ENCODE measurements around the gene IPMK.

The IPMK gene

DNA sequence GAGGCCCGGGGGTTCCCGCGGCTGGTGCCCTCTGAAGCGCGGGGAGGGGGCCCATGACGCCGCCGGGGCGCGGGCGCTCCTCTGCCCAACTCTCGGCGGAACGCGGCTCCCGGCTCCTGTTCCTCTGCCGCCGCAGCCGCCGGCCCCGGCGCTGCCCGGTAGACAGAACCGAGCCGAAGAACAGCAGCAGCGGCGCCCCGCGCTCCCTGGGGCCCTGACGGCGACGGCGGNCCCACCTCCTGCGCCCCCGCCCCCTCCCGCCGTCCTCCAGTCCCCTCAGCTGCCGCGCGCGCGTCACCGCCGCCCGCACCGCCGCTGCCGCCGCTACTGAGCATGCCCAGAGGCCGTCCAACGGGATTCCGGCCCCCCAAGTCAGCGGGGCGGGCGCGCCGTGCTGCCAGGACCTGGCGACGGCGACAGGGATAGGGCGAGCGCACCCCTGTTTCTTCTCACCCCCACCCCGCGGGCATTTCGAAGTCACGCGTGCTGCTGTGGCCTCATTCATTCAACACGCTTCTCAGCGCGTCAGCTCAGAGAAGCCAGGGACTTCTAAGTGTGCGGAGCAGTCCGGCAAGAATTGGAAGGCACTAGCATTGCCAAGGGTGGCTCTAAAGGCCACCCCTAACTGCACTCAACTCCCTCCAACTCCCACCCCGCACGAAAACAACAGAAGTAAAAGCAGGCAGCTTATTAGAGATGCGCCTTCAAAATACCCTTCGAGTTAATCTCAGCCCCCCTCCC is at the start of gene IPMK:
Gene IPMK, minus strand, starts transcription at position 182 of the 741 bp plus-strand sequence. CDS start 283 bp downstream, outside the sequence.
- DNase-seq, result peak; percentile 92

DNA sequence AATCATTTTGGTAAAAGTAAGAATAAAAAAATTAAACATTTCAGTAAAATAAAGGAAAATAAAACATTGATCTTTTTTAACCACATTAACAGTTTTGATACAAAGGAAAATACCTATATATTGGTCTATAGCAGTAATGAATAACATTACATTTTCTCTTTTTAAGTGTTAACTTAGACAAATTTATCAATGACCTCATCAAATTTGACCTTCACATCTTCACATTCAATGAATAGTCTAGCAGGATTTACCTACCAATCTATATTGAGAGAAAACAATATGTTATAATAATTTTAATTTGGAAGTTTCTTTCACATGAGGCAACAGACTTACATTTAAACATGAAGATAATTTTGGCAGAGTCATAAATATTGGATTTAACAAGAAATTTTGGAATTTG is 49.2 kb upstream of the IPMK start:
- DNase-seq, result no peak

DNA sequence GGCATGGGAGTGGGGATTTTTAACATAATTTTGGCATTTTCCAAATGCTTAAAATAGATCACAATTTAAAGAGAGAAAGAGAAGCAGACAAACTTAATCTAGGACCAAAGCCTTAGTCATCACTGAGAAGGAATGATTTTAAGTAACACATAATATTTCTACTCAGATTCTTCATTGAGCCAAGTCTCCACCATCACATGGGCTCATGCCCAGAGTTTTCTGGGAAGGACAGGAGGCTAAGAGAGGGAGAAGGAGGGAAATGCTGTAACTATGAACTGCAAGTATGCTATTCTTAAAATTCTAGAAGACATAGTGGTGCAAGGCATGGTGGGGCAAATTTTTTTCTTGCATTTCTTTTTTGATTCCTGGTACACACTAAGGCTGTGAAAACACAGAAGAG is 43.3 kb upstream of the IPMK start:
- DNase-seq, result no peak

DNA sequence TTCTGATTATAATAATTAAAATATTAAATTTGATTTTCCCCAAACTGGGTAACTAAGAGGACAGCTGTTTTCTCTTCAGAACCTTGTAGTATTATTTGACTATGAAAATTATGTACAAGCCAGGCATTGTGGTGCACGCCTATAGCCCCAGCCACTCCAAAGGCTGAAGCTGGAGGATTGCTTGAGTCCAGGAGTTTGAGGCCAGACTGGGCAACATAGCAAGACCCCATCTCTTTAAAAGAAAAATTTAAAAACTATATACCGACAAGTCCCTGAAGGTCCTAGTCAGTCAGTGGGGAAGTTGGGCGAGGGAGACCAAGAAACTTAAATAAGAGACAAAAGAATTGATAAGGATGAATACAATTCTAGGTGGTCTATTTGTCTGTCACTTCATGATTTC is 40.0 kb upstream of the IPMK start:
- DNase-seq, result no peak

DNA sequence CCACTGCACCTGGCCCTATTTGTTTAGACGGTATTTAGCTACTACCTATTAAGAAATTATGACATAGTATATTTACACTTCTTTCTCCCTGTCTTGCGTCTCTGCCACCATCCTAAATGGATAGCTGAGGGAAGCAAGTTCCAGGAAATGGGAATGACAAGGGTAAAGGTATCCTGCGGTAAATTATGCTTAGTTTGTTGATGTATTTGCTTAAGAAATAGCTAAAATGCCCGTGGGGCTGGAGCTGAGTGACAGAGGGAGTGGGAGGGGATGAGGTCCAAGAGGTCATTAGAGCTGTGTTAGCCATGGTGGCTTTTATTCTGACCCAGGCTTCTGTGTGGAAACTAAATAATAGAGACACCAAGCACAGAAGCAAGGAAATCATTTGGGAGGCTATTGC is 38.1 kb upstream of the IPMK start:
- DNase-seq, result peak; percentile 94

DNA sequence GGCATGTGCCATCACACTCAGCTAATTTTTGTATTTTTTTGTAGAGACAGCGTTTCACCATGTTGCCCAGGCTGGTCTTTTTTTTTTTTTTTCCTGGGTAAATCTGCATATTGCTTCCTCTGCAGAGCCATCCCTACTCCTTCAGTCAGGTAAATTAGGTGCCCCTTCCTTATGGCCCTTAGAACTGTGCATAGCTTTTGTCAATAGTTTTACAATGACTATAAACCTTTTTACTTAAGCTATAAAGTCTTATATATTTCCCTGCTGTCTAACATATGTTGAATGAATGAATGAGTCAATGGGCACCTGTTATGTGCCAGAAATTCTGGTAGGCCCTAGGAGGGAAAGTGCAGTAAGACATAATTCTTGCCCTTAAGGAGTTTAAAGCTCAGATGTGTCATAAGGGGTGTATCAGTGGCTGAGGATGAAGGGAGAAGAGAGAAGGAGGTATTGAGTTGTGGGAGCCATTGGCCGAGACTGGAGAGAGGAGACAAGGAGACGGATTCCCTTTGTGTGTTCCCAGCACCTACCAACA is 36.5 kb upstream of the IPMK start:
- no peak for DNase-seq

DNA sequence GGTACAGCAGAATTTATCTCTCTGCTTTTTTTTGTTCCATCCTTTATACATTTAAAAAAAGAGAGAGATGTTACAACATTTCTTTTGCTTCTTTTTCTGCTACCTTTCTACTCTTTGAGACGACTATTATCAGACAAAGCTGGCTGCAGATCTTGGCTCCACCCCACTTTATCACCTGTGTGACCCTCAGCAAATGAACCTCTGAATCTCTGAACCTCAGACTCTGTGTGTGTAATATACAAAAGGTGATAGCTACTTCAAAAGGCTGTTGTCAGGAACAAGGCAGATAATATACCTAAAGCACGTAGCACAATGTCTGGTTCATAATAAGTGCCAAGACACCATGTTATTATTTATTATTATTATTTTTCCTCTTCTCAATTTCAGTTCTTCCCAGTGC is 34.6 kb upstream of the IPMK start:
- DNase-seq, result no peak

DNA sequence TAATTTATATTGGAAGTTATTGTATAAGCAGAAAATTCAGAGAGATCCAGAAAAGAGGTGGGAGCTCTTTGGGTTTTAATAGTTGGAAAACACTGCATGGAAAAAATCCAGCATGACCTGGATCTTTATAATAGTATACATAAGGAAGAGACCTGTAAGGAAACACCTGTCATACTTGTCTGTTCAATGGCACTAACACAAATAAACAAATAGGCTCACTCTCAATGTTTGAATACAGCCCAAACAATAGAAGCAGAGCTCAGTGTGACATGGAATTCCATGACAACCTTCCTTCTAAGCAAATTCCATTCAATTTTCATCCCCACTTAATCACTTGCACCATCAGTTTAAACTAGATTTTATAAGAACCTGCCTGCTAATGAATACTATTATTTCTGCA is 33.0 kb upstream of the IPMK start:
- peak; percentile 2 for DNase-seq

DNA sequence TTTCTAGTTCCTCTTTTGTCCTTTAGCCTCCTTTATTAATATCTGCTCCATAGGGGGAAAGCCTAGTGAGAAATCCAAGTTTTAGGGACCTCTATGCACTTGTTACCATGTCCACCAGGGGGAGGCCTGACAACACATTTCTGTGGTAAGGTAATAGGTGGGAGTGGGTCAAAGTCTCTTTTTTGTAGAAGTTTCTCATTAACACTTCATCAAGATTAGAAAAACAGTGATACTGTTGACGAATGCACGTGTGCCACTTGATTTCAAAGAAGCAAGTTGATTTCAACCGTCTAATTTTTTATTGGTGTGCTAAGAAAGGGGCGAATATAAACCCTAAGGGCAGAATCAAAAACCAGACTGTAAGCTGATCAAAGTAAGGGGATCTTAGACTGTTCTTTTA is 31.9 kb upstream of the IPMK start:
- peak; percentile 66 for DNase-seq

DNA sequence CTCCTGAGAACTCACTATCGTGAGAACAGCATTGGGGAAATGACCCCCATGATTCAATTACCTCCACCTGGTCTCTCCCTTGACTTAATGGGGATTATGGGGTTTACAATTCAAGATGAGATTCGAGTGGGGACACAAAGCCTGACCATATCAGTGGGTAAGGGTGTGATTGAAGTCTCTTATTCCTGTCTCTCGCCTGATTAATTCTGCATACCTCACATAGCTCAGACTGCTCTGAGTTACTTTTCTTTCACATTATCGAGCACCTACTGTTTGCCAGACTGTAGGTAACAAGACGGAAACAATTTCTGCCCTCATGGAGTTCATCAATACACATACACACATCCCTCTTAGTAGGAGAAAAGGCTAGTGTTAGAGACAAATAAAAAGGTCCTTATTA is 26.3 kb upstream of the IPMK start:
- no peak for DNase-seq

DNA sequence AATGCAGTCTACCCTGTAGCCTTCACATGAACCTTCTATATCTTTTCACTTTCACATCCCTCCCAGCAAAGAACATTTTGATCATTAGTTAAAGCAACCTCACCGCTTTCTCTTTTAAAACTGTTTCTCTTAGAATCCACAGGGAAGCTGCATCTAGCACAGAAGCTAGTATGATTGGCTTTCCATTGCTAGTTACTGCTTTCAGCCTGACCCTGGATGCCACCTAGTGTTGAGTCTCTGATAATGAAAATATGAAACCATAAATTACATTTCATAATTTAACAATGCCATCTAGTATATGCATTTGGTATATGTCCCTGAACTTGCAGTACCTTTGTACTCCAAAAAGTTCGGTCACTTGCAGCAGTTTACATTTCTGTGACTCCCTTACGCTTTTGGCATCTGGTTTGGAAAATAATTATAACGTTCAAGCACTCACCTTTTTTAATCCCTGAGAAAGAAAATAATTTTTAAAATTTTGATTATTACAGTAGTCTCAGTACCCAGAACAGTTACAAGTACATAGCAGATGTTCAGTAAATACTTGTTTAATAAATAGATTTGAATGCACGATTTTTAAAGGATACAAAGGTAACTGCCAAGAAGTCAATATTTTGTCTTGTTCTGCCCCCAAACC is 24.0 kb upstream of the IPMK start:
- peak; percentile 58 for DNase-seq

DNA sequence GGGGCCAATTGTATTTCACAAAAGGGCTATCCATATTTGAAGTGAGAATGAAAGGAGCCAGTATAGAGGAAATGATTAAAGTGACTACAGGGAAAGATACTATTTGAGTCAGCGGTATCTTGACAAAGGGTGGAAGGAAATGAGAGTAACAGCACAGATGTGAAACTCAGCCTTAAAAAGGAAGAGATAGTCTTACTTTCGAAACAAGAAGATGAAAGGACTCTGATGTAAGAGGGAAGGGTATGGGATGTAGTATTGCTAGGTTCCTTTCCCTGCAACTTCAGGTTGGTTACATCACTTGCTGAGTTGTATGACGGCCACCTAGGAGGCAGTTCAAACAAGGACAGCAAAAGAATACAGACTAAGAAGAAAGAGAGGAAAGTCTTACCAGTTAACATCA is 14.9 kb upstream of the IPMK start:
- no peak for DNase-seq

DNA sequence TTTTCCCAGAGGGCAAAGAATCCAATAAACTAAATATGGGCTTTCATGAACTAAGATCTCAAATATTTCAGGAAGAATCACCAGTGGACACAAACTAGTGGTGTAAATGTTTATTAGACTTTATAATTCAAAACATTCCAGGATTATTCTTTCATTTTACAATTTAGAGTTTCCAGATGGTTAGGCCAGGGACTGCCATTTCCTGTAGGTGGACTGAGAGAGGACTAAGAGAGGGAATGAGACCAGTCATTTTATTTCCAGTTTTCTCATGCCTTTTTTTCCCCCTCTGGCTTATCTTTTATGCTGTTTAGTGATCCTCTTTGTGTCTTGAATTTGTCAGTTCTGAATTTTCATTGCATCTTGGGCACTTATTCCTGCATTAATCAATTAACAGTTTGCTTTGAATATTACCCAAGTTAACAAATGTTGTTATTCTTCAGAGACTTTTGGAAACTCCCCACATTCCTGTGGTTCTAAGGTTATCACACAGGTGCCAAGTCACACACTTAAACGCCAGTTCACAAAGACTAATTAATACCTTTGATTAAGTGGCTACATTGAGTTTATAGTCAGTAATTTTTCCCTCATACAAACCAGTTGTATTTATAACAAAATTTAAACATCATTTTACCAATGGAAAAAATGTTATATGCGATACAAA is 13.5 kb upstream of the IPMK start:
- DNase-seq, result no peak

DNA sequence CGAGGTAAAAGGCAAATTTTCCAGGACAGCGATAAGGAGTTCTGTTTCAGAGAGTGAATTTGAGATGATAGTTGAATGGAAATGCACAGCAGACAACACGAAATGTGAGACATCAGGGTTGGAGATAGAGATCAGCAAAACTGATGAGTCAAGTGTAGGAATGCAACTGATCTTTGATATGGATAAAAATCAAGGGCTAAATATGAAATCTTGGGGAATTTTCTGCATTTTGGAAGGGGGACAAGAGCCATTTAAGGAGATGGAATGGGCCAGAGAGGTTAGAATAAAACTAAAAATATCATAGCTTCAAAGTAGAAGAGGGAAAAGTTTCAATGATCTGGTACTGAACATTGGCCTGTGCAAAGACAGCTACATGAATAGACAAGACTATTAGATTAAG is 12.8 kb upstream of the IPMK start:
- no peak for DNase-seq

DNA sequence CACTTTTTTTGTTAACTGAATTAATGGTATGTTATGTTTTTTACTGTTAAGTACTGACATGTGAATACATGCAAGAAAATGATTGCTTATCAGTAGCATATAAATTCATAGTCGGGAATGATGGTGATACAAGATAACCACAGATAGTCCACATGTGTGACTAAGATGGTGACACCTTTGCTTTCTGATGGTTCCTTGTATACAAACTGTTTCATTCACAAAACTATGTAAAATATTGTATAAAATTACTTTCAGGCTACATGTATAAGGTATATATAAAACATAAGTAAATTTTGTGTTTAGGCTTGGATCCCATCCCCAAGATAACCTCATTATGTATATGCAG is 11.2 kb upstream of the IPMK start:
- no peak for DNase-seq

DNA sequence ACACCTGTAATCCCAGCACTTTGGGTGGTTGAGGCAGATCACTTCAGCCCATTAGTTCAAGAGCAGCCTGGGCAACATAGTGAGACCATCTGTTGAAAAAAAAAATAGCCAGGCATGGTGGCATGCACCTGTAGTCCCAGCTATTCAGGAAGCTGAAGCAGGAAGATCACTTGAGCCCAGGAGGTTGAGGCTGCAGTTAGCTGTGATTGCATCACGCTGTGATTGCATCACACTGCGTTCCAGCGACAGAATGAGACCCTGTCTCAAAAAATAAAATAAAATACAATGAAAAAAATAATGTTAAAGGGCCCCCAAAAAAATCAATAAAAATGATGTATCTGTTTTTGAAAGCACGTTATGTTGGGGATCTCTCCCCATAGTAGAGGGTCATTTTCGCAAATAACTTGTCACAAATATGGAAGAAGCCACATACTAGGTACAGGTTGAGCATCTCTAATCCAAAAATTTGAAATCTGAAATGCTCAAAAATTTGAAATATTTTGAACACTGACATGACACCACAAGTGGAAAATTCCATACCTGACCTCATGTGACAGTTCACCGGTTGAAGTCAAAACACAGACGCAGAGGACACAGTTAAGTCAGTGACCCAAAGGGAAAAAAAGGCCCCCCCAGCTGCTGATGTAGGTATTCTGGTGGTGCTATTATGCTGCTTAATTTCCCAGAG is 10.7 kb upstream of the IPMK start:
- no peak for DNase-seq

DNA sequence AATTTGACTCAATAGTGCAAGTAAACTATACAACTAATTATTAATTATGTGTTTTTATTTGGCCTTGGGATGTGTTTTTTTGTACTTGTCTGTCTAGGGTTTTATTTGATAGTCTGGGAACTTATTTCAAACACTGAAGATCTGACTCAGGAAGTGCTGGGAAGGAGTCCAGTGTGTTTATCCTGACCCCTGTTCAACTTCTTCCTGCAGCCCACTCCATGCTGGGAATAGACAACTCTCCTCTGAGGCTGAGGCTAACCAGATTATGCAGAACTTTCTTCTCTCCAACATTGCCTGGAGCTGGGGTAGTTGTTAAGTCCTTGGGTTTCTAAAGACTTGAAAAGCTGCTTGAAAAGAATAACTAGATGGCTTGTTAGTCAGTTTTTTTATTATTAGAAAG is 8.2 kb upstream of the IPMK start:
- DNase-seq, result no peak

DNA sequence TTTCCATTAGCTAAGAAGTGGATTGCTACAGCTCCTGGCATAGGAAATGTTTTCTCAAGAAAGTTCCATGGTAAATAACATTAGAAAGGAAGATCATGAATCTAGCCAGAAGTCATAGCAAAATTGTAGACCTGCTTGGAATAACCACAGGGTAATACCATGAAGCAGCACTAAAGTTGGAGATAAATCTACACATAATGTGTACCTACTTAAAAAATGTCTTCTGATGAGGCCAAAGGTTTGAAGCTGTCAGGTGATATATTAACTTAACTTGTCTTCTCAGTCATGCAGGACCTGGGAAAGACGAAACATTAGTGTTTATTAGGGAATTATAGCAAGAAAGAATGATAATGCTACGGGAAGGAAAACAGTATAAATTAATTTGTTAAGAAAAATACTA is 7.6 kb upstream of the IPMK start:
- DNase-seq, result no peak

DNA sequence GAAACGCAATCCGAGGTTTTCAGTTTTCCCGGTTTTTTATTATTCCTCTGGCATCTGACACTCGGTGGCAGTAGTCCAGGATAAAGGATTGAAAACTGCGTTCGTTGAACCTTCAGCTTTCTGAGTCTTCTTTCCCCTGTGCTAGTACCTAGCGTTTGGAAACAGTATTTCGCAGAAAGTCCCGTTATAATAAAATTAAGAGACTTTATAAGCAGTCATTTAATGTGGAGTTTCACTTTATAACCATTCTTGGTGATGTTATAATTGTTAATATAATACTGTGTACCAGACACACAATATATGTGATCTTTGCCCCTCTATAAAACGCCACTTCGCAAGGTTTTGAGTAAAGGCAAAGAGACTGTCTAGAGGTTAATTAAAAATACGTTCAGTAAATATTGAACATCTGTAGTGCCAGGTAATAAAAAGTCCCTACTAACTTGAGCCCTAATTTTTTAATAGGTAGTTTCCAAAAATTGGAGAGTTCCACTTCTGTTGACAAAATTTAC is 2.1 kb upstream of the IPMK start:
- DNase-seq, result peak; percentile 28

DNA sequence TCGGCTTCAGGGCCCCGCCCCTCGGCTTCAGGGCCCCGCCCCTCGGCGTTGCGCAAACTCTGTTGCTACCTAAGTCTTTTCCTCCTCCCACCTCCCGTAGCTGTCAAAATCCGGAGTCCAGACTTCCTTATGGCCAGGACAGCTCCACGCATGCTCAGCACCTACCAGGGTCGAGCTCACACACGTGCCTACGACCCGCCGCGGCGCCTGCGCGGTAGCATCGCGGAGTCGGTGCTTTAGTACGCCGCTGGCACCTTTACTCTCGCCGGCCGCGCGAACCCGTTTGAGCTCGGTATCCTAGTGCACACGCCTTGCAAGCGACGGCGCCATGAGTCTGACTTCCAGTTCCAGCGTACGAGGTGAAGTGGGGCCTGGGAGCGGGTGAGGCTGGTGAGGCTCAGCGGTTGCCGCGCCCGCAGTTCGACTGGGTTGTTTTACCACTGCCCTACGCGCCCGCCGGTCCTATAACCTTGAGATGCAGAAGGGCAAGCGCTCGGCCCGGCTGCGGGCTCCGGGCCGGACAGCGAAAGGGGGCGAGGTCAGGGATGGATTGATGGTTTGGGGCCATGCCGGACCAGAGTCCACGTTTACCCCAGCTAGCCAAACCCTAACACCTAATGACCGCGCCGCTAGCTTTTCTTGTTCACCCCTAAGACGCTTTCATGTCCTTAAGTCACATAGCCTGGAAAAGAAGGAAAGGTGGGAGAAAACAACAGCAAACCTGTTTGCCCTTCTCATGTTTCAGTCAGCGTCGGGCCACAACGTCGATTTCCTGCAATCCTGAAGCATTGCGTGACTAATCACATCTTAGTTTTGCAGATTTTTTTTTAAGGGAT is 1.5 kb upstream of the IPMK start, which contains the start of gene CISD1:
Gene CISD1, plus strand, starts transcription at position 217 of the 836 bp plus-strand sequence. Its CDS starts 112 bp downstream, at position 329.
- DNase-seq, result peak; percentile 98

DNA sequence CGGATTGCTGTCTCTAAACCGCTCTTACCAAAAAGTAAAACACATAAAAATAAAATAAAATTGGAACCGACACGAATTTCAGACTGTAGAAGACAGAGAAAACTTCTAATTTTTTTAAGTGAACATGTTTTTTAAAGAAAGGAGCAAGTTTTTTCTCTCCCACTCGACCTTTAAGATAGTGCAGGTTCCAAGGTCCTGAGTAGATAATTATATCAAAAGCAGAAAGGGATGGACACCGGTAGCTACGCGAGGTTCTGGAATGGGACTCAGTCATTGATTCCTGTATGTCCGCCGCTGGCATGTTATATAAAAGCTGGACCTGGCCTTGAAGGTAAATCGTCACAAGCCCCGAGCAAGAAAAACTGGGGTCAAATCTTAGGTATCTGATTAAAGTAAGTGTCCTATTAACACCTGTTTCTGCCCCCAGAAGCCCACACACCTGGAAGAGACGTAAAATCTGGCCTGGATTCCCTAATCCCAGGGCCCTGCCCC is 806 bp upstream of the IPMK start:
- DNase-seq, result no peak

Data from NCI-H69 (cell line).